CD4-positive, alpha-beta T cell treated with Interleukin-17A for 1 hour (primary cell): ENCODE data around the gene MTMR2.
A peak's percentile ranks its signal among the peaks of the same experiment; 100 is the strongest.

Experiments
- DNase-seq: peaks from one replicate; pipeline ENCODE4 v3.0.0-alpha.2; 2020

Gene MTMR2

GRCh38 chr11:95805869-95806268 lies 118.0 kb downstream of the MTMR2 start:
- no peak for DNase-seq

- no peak for DNase-seq
These were observed 119.9 kb downstream of the MTMR2 start for GRCh38 chr11:95803973-95804372.

GRCh38 chr11:95802806-95803205 lies 121.1 kb downstream of the MTMR2 start:
- DNase-seq, result no peak

GRCh38 chr11:95800438-95800837 lies 123.5 kb downstream of the MTMR2 start:
- no peak for DNase-seq

GRCh38 chr11:95799546-95799945 lies 124.4 kb downstream of the MTMR2 start:
- DNase-seq, result no peak

GRCh38 chr11:95796501-95796900 lies 127.4 kb downstream of the MTMR2 start:
- no peak for DNase-seq

- no peak for DNase-seq
These were observed 128.1 kb downstream of the MTMR2 start for GRCh38 chr11:95795627-95796295.

GRCh38 chr11:95794086-95794485 lies 129.8 kb downstream of the MTMR2 start:
- no peak for DNase-seq

- DNase-seq, result no peak
These were observed 130.8 kb downstream of the MTMR2 start for GRCh38 chr11:95793116-95793515.

- DNase-seq, result no peak
These were observed 131.2 kb downstream of the MTMR2 start for GRCh38 chr11:95792700-95793099.

- DNase-seq, result no peak
These were observed 131.7 kb downstream of the MTMR2 start for GRCh38 chr11:95792200-95792599.

GRCh38 chr11:95791709-95792033 lies 132.2 kb downstream of the MTMR2 start:
- no peak for DNase-seq

- DNase-seq, result peak; percentile 63
These were observed 132.8 kb downstream of the MTMR2 start for GRCh38 chr11:95790933-95791708.

- peak; percentile 96 for DNase-seq
These were observed 133.6 kb downstream of the MTMR2 start, which contains the start of gene CEP57 for GRCh38 chr11:95790123-95790932. TSS of gene CEP57 (plus strand) at chr11:95790498. CDS start at chr11:95790699, 201 bp downstream.

- peak; percentile 100 for DNase-seq
These were observed 134.3 kb downstream of the MTMR2 start, which contains the start of gene FAM76B for GRCh38 chr11:95789506-95790122. TSS of gene FAM76B (minus strand) at chr11:95789782. CDS start at chr11:95789478, 304 bp downstream.

GRCh38 chr11:95788921-95789505 lies 134.9 kb downstream of the MTMR2 start:
- peak; percentile 44 for DNase-seq
